HEK293 (cell line): ENCODE results near the gene STAT3.
A peak's percentile ranks its signal among the peaks of the same experiment; 100 is the strongest.

Experiments
- GLIS2 ChIP-seq: fragments of 450-650 bp; formaldehyde crosslinking; IDR thresholded peaks from 2 replicates; pipeline ENCODE4 v1.5.1; 2016; ENCODE audit warnings: missing biosample characterization, missing genetic modification characterization
- IKZF3 ChIP-seq: fragments of 450-650 bp; IDR thresholded peaks from 2 replicates; pipeline ENCODE4 v1.5.0; 2018; ENCODE audit warnings: missing biosample characterization, mild to moderate bottlenecking, missing genetic modification characterization, moderate library complexity
- KLF17 ChIP-seq: fragments of 450-650 bp; formaldehyde crosslinking; IDR thresholded peaks from 2 replicates; pipeline ENCODE4 v1.5.1; 2016; ENCODE audit warnings: missing biosample characterization, missing genetic modification characterization
- KLF9 ChIP-seq: fragments of 450-650 bp; formaldehyde crosslinking; IDR thresholded peaks from 2 replicates; pipeline ENCODE4 v1.5.1; 2016; ENCODE audit warnings: missing biosample characterization, missing genetic modification characterization, low read depth
- OVOL3 ChIP-seq: fragments of 450-650 bp; formaldehyde crosslinking; IDR thresholded peaks from 2 replicates; pipeline ENCODE4 v1.5.1; 2016; ENCODE audit warnings: missing biosample characterization, missing genetic modification characterization
- PBX3 ChIP-seq: sonication (generic); formaldehyde crosslinking; IDR thresholded peaks from 2 replicates; pipeline ENCODE4 v1.8.1; 2022; ENCODE audit warnings: mild to moderate bottlenecking, moderate library complexity, missing genetic modification reagents
- REPIN1 ChIP-seq: fragments of 450-650 bp; formaldehyde crosslinking; IDR thresholded peaks from 2 replicates; pipeline ENCODE4 v1.5.1; 2017; ENCODE audit warnings: missing biosample characterization, missing genetic modification characterization, low read depth
- SETDB1 ChIP-seq: IDR thresholded peaks from one replicate; pipeline ENCODE4 v1.6.1; 2017; ENCODE audit warnings: mild to moderate bottlenecking, low read length, moderate library complexity, mixed read lengths; ENCODE audit not compliant: insufficient read length
- SP7 ChIP-seq: fragments of 450-650 bp; formaldehyde crosslinking; IDR thresholded peaks from 2 replicates; pipeline ENCODE4 v1.5.1; 2016; ENCODE audit warnings: missing biosample characterization, missing genetic modification characterization
- WT1 ChIP-seq: fragments of 450-650 bp; formaldehyde crosslinking; IDR thresholded peaks from 2 replicates; pipeline ENCODE4 v1.5.1; 2016; ENCODE audit warnings: missing biosample characterization, missing genetic modification characterization
- ZBTB11 ChIP-seq: fragments of 450-650 bp; formaldehyde crosslinking; conservative IDR thresholded peaks from 2 replicates; pipeline ENCODE4 v1.5.1; 2016; ENCODE audit warnings: low read depth, missing biosample characterization, missing genetic modification characterization
- ZBTB20 ChIP-seq: fragments of 450-650 bp; formaldehyde crosslinking; IDR thresholded peaks from 2 replicates; pipeline ENCODE4 v1.5.1; 2016; ENCODE audit warnings: missing biosample characterization, missing genetic modification characterization
- ZBTB26 ChIP-seq: fragments of 450-650 bp; formaldehyde crosslinking; optimal IDR thresholded peaks from 2 replicates; pipeline ENCODE3; 2016; ENCODE audit warnings: missing biosample characterization, mild to moderate bottlenecking, missing genetic modification characterization
- ZBTB44 ChIP-seq: fragments of 450-650 bp; IDR thresholded peaks from 2 replicates; pipeline ENCODE4 v1.5.1; 2018; ENCODE audit warnings: missing biosample characterization, mild to moderate bottlenecking, missing genetic modification characterization
- ZBTB48 ChIP-seq: fragments of 450-650 bp; formaldehyde crosslinking; IDR thresholded peaks from 2 replicates; pipeline ENCODE4 v1.5.1; 2016; ENCODE audit warnings: missing biosample characterization, missing genetic modification characterization
- ZEB2 ChIP-seq: fragments of 450-650 bp; formaldehyde crosslinking; IDR thresholded peaks from 2 replicates; pipeline ENCODE4 v1.5.1; 2016; ENCODE audit warnings: missing biosample characterization, missing genetic modification characterization
- ZNF302 ChIP-seq: fragments of 450-650 bp; formaldehyde crosslinking; IDR thresholded peaks from 2 replicates; pipeline ENCODE4 v1.5.1; 2016; ENCODE audit warnings: missing biosample characterization, missing genetic modification characterization, low read depth
- ZNF335 ChIP-seq: fragments of 450-650 bp; formaldehyde crosslinking; conservative IDR thresholded peaks from 2 replicates; pipeline ENCODE4 v1.5.1; 2016; ENCODE audit warnings: missing biosample characterization, missing genetic modification characterization
- ZNF473 ChIP-seq: fragments of 450-650 bp; formaldehyde crosslinking; IDR thresholded peaks from 2 replicates; pipeline ENCODE4 v1.5.1; 2017; ENCODE audit warnings: missing biosample characterization, missing genetic modification characterization
- ZNF501 ChIP-seq: fragments of 450-650 bp; formaldehyde crosslinking; IDR thresholded peaks from 2 replicates; pipeline ENCODE4 v1.5.1; 2016; ENCODE audit warnings: missing biosample characterization, missing genetic modification characterization
- ZNF514 ChIP-seq: fragments of 450-650 bp; formaldehyde crosslinking; IDR thresholded peaks from 2 replicates; pipeline ENCODE4 v1.5.1; 2016; ENCODE audit warnings: missing biosample characterization, missing genetic modification characterization
- ZNF549 ChIP-seq: fragments of 450-650 bp; IDR thresholded peaks from 2 replicates; pipeline ENCODE4 v1.5.1; 2018; ENCODE audit warnings: missing biosample characterization, missing genetic modification characterization, mild to moderate bottlenecking, inconsistent platforms, moderate library complexity
- ZNF561 ChIP-seq: fragments of 450-650 bp; IDR thresholded peaks from 2 replicates; pipeline ENCODE4 v1.5.1; 2018; ENCODE audit warnings: missing biosample characterization, missing genetic modification characterization, borderline replicate concordance
- ZNF571 ChIP-seq: fragments of 450-650 bp; formaldehyde crosslinking; IDR thresholded peaks from 2 replicates; pipeline ENCODE4 v1.5.0; 2017; ENCODE audit warnings: missing biosample characterization, missing genetic modification characterization
- ZNF645 ChIP-seq: fragments of 450-650 bp; formaldehyde crosslinking; IDR thresholded peaks from 2 replicates; pipeline ENCODE4; 2016; ENCODE audit warnings: missing biosample characterization, missing genetic modification characterization
- ZSCAN4 ChIP-seq: fragments of 450-650 bp; formaldehyde crosslinking; IDR thresholded peaks from 2 replicates; pipeline ENCODE4 v1.5.1; 2017; ENCODE audit warnings: missing biosample characterization, missing genetic modification characterization

STAT3 gene

GRCh38 chr17:42387661-42388380 is 421 bp downstream of the STAT3 start (continued):
- TF ChIP-seq WT1 (peak; percentile 38; the same call in 1 of the 2 replicates), ZSCAN4 (tag by site-specific recombination) (0 out of 2 replicates have a peak, but pooled peaks have one; percentile 37), ZNF335 (peak; percentile 87), ZBTB48 (peak; percentile 88), KLF17 (peak; percentile 56), IKZF3 (tag by site-specific recombination) (peak; percentile 88), ZNF645 (tag by site-specific recombination) (no peak), KLF9 (tag by site-specific recombination) (peak; percentile 48), SP7 (tag by site-specific recombination) (0 out of 2 replicates have a peak, but pooled peaks have one; percentile 47), ZBTB26 (peak; percentile 21), SETDB1 (no peak), ZNF561 (peak; percentile 58; the same call in 1 of the 2 replicates), ZNF549 (tag by site-specific recombination) (no peak), ZBTB11 (tag by site-specific recombination) (peak; percentile 58; the same call in 1 of the 2 replicates), ZBTB44 (tag by site-specific recombination) (peak; percentile 4; the same call in 1 of the 2 replicates), ZNF571 (tag by site-specific recombination) (no peak), ZNF501 (tag by site-specific recombination) (peak; percentile 37; the same call in 1 of the 2 replicates), ZNF302 (tag by site-specific recombination) (no peak), ZNF514 (no peak), PBX3 (CRISPR knock-in tag) (no peak), OVOL3 (tag by site-specific recombination) (no peak), GLIS2 (tag by site-specific recombination) (peak; percentile 94), ZNF473 (no peak), REPIN1 (tag by site-specific recombination) (0 out of 2 replicates have a peak, but pooled peaks have one; percentile 35), ZBTB20 (peak; percentile 82), ZEB2 (tag by site-specific recombination) (0 out of 2 replicates have a peak, but pooled peaks have one; percentile 52)
